Tibial artery (tissue), 4 donors: Measurements from ENCODE around the gene DPEP2NB.

Experiments used
- DNase-seq, 2 donors: peaks; one replicate each; pipeline ENCODE4 v3.0.0-alpha.2; 2019
- H3K27ac ChIP-seq, 2 donors: fragments of 200-600 bp; sonication (generic) in 1 of 2; 1 replicate in 1 of 2; 2 replicates in 1 of 2; pipeline ENCODE4 v1.5.1; 2018 to 2019; ENCODE audit warnings: mild to moderate bottlenecking in 1 of 2
- H3K27me3 ChIP-seq, 2 donors: fragments of 200-600 bp; sonication (generic) in 1 of 2; one replicate each; pipeline versions ENCODE4 v1.5.1 to v1.6.0; 2016 to 2019
- H3K36me3 ChIP-seq, 3 donors: fragments of 200-600 bp; sonication (generic) in 2 of 3; one replicate each; pipeline ENCODE4 v1.5.1; 2016 to 2019; ENCODE audit warnings: mild to moderate bottlenecking in 2 of 3
- H3K4me1 ChIP-seq, 4 donors: fragments of 200-600 bp; sonication (generic) in 2 of 4; 1 replicate in 3 of 4; 2 replicates in 1 of 4; pipeline ENCODE4 v1.5.1; 2016 to 2019
- H3K4me3 ChIP-seq, 2 donors: fragments of 200-600 bp; sonication (generic) in 1 of 2; 1 replicate in 1 of 2; 2 replicates in 1 of 2; pipeline ENCODE4 v1.5.1; 2018 to 2019; ENCODE audit warnings: mild to moderate bottlenecking in 2 of 2
- H3K9me3 ChIP-seq, 3 donors: fragments of 200-600 bp; sonication (generic) in 1 of 3; one replicate each; pipeline ENCODE4 v1.5.1; 2016 to 2019
- intact Hi-C: fragments of 100-400 bp; cut with DNase I; formaldehyde crosslinking; loops from one replicate; pipeline ENCODE4 v1.15.0; 2023; ENCODE audit warnings: low total_unique reads
- TF ChIP-seq, protein P1 (sequence below), 2 experiments: fragments of 200-600 bp in 1 of 2; fragments of 450-650 bp in 1 of 2; IDR thresholded peaks; one replicate each; pipeline ENCODE4 v1.5.1; 2017 to 2019; ENCODE audit warnings: antibody characterized with exemption in 2 of 2, mild to moderate bottlenecking in 1 of 2, moderate library complexity in 1 of 2

Gene DPEP2NB

DNA sequence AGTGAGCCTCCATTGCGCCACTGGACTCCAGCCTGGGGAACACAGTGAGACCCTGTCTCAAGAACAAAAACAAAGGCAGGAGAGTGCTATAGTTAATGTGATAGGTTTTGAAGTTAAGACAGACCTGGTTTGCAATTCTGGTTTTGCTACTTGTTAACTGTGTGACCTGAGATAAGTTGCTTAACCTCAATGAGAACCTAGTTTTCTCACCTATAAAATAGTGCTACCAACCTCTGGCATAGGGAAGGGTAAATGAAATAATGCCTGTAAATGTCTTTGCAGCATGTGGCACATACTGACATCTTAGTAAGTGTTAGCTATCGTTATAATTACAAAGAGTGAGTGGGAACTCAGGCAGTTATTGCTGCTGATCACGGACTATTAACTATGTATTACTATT lies 39.7 kb upstream of the DPEP2NB start:
- DNase-seq = no peak
- Histone ChIP-seq H3K27ac (no peak overlapping the region), H3K27me3 (no peaks in the 10 kb centered on the region), H3K4me3 (no peak overlapping the region), H3K9me3 (no peaks in the 10 kb centered on the region), H3K4me1 (no peaks in the 10 kb centered on the region), H3K36me3 (peaks cover 5 to 67% (median 6%) of the 10 kb centered on the region in 3 donors)
- intact Hi-C loops = no loop called here
- TF ChIP-seq, protein P1, sequence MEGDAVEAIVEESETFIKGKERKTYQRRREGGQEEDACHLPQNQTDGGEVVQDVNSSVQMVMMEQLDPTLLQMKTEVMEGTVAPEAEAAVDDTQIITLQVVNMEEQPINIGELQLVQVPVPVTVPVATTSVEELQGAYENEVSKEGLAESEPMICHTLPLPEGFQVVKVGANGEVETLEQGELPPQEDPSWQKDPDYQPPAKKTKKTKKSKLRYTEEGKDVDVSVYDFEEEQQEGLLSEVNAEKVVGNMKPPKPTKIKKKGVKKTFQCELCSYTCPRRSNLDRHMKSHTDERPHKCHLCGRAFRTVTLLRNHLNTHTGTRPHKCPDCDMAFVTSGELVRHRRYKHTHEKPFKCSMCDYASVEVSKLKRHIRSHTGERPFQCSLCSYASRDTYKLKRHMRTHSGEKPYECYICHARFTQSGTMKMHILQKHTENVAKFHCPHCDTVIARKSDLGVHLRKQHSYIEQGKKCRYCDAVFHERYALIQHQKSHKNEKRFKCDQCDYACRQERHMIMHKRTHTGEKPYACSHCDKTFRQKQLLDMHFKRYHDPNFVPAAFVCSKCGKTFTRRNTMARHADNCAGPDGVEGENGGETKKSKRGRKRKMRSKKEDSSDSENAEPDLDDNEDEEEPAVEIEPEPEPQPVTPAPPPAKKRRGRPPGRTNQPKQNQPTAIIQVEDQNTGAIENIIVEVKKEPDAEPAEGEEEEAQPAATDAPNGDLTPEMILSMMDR (IDR thresholded peaks at IDR 0.05) = no peak

DNA sequence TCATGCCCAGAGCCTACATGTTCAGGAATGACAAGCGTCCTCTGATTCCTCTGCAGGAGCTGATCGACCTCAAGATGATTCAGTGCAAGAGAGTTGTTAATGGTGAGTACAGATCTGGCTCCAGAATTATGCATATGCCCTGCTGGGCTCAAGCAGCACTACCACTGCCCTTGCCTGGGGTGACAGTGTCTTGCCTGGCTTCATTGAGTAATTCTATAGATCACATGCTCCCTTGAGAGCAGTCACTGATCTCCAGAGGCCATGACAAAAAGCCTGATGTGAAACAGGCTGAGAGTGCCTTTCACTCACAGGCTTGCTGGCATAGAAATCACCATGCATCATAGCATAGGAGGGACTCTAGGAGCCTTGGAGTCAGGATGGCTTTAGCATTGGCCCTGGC lies 33.7 kb upstream of the DPEP2NB start:
- Histone ChIP-seq H3K27ac (no peak overlapping the region), H3K4me1 (no peaks in the 10 kb centered on the region), H3K27me3 (no peaks in the 10 kb centered on the region), H3K4me3 (no peak overlapping the region), H3K9me3 (no peaks in the 10 kb centered on the region), H3K36me3 (peaks cover 10 to 59% (median 21%) of the 10 kb centered on the region in 3 donors)
- no peak for DNase-seq
- TF ChIP-seq, protein P1 (IDR thresholded peaks at IDR 0.05) = no peak
- intact Hi-C loops = no loop called here

DNA sequence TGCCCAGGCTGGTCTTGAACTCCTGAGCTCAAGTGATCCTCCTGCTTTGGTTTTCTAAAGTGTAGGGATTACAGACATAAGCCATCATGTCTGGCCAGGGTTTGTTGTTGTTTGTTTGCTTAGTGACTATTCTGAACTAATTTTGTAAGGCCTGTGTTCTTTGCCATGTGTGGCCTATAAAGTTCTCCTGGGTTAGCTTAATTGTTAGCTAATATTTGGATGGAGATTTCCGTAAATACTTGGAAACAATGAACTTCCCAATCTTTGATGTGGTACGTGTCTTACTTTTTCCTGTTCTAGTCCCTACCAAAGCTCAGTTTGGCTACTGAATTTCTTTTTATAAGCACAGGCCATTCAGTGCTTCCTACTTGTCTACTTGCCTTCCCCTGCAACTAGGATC lies 32.3 kb upstream of the DPEP2NB start:
- Histone ChIP-seq H3K36me3 (peaks cover 6 to 47% (median 21%) of the 10 kb centered on the region in 3 donors), H3K27me3 (no peaks in the 10 kb centered on the region), H3K4me3 (no peak overlapping the region), H3K9me3 (no peaks in the 10 kb centered on the region), H3K4me1 (no peaks in the 10 kb centered on the region), H3K27ac (no peak overlapping the region)
- intact Hi-C loops = no loop called here
- no peak for DNase-seq
- TF ChIP-seq, protein P1 (IDR thresholded peaks at IDR 0.05) = no peak

- Histone ChIP-seq H3K4me3 (no peak overlapping the region), H3K27ac (no peak overlapping the region), H3K27me3 (no peaks in the 10 kb centered on the region), H3K4me1 (no peaks in the 10 kb centered on the region), H3K36me3 (peaks cover 6 to 31% (median 21%) of the 10 kb centered on the region in 3 donors), H3K9me3 (no peaks in the 10 kb centered on the region)
- intact Hi-C loops = no loop called here
- TF ChIP-seq, protein P1 (IDR thresholded peaks at IDR 0.05) = no peak
- DNase-seq = no peak
These were observed 30.4 kb upstream of the DPEP2NB start for GRCh38 chr16:68046106-68046505.

DNA sequence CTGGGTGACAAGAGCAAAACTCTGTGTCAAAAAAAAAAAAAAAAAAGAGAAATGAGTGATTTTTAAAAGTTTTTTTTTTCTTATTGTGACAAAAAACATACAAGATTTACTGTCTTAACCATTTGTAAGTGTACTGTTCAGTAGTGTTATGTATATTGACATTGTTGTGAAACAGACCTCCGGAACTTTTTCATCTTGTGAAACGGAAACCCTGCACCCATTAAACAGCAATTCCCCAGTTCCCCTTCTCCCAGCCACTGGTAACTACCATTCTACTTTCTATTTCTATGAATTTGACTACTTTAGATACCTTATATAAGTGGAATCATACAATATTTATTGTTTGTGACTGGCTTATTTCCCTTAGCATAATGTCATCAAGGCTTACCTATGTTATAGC lies 26.1 kb upstream of the DPEP2NB start:
- no peaks in the 10 kb centered on the region for H3K27me3 ChIP-seq
- H3K36me3 ChIP-seq = peaks cover 4 to 18% (median 7%) of the 10 kb centered on the region in 3 donors
- DNase-seq = no peak
- intact Hi-C loops = loop anchor here (5.0 kb wide), 3 partner anchors 49 to 224 kb away; partner anchors contain the start of gene NRN1L
- H3K27ac ChIP-seq = no peak overlapping the region
- TF ChIP-seq, protein P1 (IDR thresholded peaks at IDR 0.05) = no peak
- H3K4me3 ChIP-seq = no peak overlapping the region
- no peaks in the 10 kb centered on the region for H3K9me3 ChIP-seq
- H3K4me1 ChIP-seq = no peaks in the 10 kb centered on the region
